Pons (tissue), 1 donor: ENCODE results near the gene MRPL17.
A peak's percentile ranks its signal among the peaks of the same experiment; 100 is the strongest.
"Not testable (repeated sequence)": the region's sequence is repeated elsewhere in the genome, so short reads cannot be mapped to it uniquely, and the experiment has no call there.

Experiments
- DNase-seq: peaks from one replicate; pipeline ENCODE4 v3.0.0-alpha.2; 2016; ENCODE audit warnings: low spot score

Gene MRPL17

GRCh38 chr11:6682936-6683861 lies at the start of gene MRPL17:
Gene MRPL17, minus strand, starts transcription at chr11:6683340. Its CDS starts 44 bp downstream, at chr11:6683296.
- peak; percentile 99 for DNase-seq

GRCh38 chr11:6727971-6728760 lies 45.0 kb upstream of the MRPL17 start:
- DNase-seq, result no peak

- DNase-seq, result no peak
These were observed 42.3 kb upstream of the MRPL17 start for GRCh38 chr11:6725386-6725896.

- no peak for DNase-seq
These were observed 40.9 kb upstream of the MRPL17 start for GRCh38 chr11:6724013-6724412.

- no peak for DNase-seq
These were observed 38.2 kb upstream of the MRPL17 start for GRCh38 chr11:6721343-6721742.

- DNase-seq, result no peak
These were observed 36.4 kb upstream of the MRPL17 start for GRCh38 chr11:6719576-6719975.

- no peak for DNase-seq
These were observed 34.3 kb upstream of the MRPL17 start for GRCh38 chr11:6717426-6717825.

GRCh38 chr11:6711552-6711951 lies 28.4 kb upstream of the MRPL17 start:
- DNase-seq, result not testable (repeated sequence)

- DNase-seq, result no peak
These were observed 25.7 kb upstream of the MRPL17 start for GRCh38 chr11:6708876-6709275.

GRCh38 chr11:6705905-6706535 lies 22.9 kb upstream of the MRPL17 start:
- DNase-seq, result peak; percentile 54

GRCh38 chr11:6703247-6704063 lies 20.3 kb upstream of the MRPL17 start:
- DNase-seq, result peak; percentile 92

GRCh38 chr11:6701955-6702354 lies 18.8 kb upstream of the MRPL17 start:
- DNase-seq, result not testable (repeated sequence)

GRCh38 chr11:6695377-6695776 lies 12.2 kb upstream of the MRPL17 start:
- no peak for DNase-seq

- no peak for DNase-seq
These were observed 11.0 kb upstream of the MRPL17 start for GRCh38 chr11:6694229-6694535.

- no peak for DNase-seq
These were observed 10.4 kb upstream of the MRPL17 start for GRCh38 chr11:6693342-6694228.

GRCh38 chr11:6692128-6692527 lies 9.0 kb upstream of the MRPL17 start:
- DNase-seq, result no peak

GRCh38 chr11:6690431-6691132 lies 7.4 kb upstream of the MRPL17 start:
- not testable (repeated sequence) for DNase-seq

GRCh38 chr11:6687876-6688275 lies 4.7 kb upstream of the MRPL17 start:
- no peak for DNase-seq

- DNase-seq, result no peak
These were observed 2.9 kb upstream of the MRPL17 start for GRCh38 chr11:6686006-6686405.

- not testable (repeated sequence) for DNase-seq
These were observed 928 bp upstream of the MRPL17 start for GRCh38 chr11:6684068-6684467.
